Activated naive CD4-positive, alpha-beta T cell treated with anti-CD3 and anti-CD28 coated beads for 36 hours (primary cell): ENCODE results near the gene PHYKPL. TPM values are rescaled to one million over a fixed set of nuclear protein-coding genes. Genes with fewer than 3 reads are reported as not detected.
"Not testable (repeated sequence)": the region's sequence is repeated elsewhere in the genome, so short reads cannot be mapped to it uniquely, and the experiment has no call there.

ENCODE experiments used
- CTCF ChIA-PET: fragments of 350-600 bp; sonication (Branson Sonifier 250); formaldehyde crosslinking; loops from one replicate; lab custom pipeline; 2021; ENCODE audit warnings: antibody characterized with exemption; lab: Charles Lee
- DNase-seq: peaks from one replicate; pipeline ENCODE4 v3.0.0-alpha.2; 2020
- H3K27ac Mint-ChIP-seq: one replicate; pipeline ENCODE4 v1.8.0; 2021; ENCODE audit warnings: mild to moderate bottlenecking, mixed read lengths
- H3K27me3 Mint-ChIP-seq: one replicate; pipeline ENCODE4 v1.8.0; 2021; ENCODE audit warnings: low read depth, mixed read lengths
- H3K36me3 Mint-ChIP-seq: one replicate; pipeline ENCODE4 v1.8.0; 2021; ENCODE audit warnings: low read depth, mixed read lengths
- H3K4me1 Mint-ChIP-seq: one replicate; pipeline ENCODE4 v1.8.0; 2021; ENCODE audit warnings: low read depth, mixed read lengths
- H3K4me3 Mint-ChIP-seq: one replicate; pipeline ENCODE4 v1.8.0; 2021; ENCODE audit warnings: mild to moderate bottlenecking, moderate library complexity, mixed read lengths
- H3K9me3 Mint-ChIP-seq: one replicate; pipeline ENCODE4 v1.8.0; 2021; ENCODE audit warnings: mixed read lengths
- intact Hi-C: fragments of 100-400 bp; cut with micrococcal nuclease; formaldehyde crosslinking; loops from one replicate; pipeline ENCODE4 v1.15.1; 2023
- total RNA-seq, 2 experiments: library from RNA; stranded (reverse); gene quantifications; one replicate each; pipeline ENCODE4 v1.2.3, GENCODE V29; 2021

The PHYKPL gene
- total RNA-seq, 2 experiments from 2014 or later = 50.9 to 51.2 TPM

- CTCF ChIA-PET = no interaction called here
- Mint-ChIP-seq H3K36me3 (peaks cover 3% of the 10 kb centered on the region), H3K27me3 (peaks cover 2% of the 10 kb centered on the region), H3K4me3 (no peak overlapping the region), H3K4me1 (peaks cover 2% of the 10 kb centered on the region), H3K27ac (no peak overlapping the region), H3K9me3 (no peaks in the 10 kb centered on the region)
- no peak for DNase-seq
- intact Hi-C loops = no loop called here
Observed at GRCh38 chr5:178199581-178200434, 32.8 kb downstream of the PHYKPL start.

- Mint-ChIP-seq H3K27ac (no peak overlapping the region), H3K36me3 (no peaks in the 10 kb centered on the region), H3K27me3 (no peaks in the 10 kb centered on the region), H3K4me3 (no peak overlapping the region), H3K9me3 (no peaks in the 10 kb centered on the region), H3K4me1 (no peaks in the 10 kb centered on the region)
- CTCF ChIA-PET = no interaction called here
- intact Hi-C loops = no loop called here
- no peak for DNase-seq
Observed at GRCh38 chr5:178198706-178199105, 33.9 kb downstream of the PHYKPL start.

GRCh38 chr5:178198151-178198550 lies 34.5 kb downstream of the PHYKPL start:
- H3K27me3 Mint-ChIP-seq, DNase-seq, CTCF ChIA-PET, H3K36me3 Mint-ChIP-seq, H3K4me3 Mint-ChIP-seq, H3K4me1 Mint-ChIP-seq, H3K27ac Mint-ChIP-seq, intact Hi-C loops, H3K9me3 Mint-ChIP-seq: not testable (repeated sequence)

- DNase-seq = no peak
- Mint-ChIP-seq H3K36me3 (no peaks in the 10 kb centered on the region), H3K27ac (no peak overlapping the region), H3K4me1 (peaks cover 2% of the 10 kb centered on the region), H3K4me3 (no peak overlapping the region), H3K9me3 (no peaks in the 10 kb centered on the region), H3K27me3 (peaks cover 6% of the 10 kb centered on the region)
- CTCF ChIA-PET = interaction anchor here (1.0 kb wide), 1 partner anchor 121 kb away, joined by 3 read pairs; no protein-coding TSS in a partner anchor
- intact Hi-C loops = no loop called here
Observed at GRCh38 chr5:178196986-178197385, 35.6 kb downstream of the PHYKPL start.

- DNase-seq = no peak
- peaks cover 2% of the 10 kb centered on the region for H3K4me1 Mint-ChIP-seq
- peaks cover 6% of the 10 kb centered on the region for H3K27me3 Mint-ChIP-seq
- H3K36me3 Mint-ChIP-seq = no peaks in the 10 kb centered on the region
- H3K9me3 Mint-ChIP-seq = no peaks in the 10 kb centered on the region
- H3K27ac Mint-ChIP-seq = no peak overlapping the region
- intact Hi-C loops = no loop called here
- CTCF ChIA-PET = interaction anchor here (1.0 kb wide), 1 partner anchor 121 kb away, joined by 3 read pairs; no protein-coding TSS in a partner anchor
- H3K4me3 Mint-ChIP-seq = no peak overlapping the region
Observed at GRCh38 chr5:178196281-178196812, 36.3 kb downstream of the PHYKPL start.

GRCh38 chr5:178194026-178194425 lies 38.6 kb downstream of the PHYKPL start:
- intact Hi-C loops = no loop called here
- Mint-ChIP-seq H3K4me3 (no peak overlapping the region), H3K4me1 (peaks cover 2% of the 10 kb centered on the region), H3K27me3 (peaks cover 6% of the 10 kb centered on the region), H3K27ac (no peak overlapping the region), H3K36me3 (no peaks in the 10 kb centered on the region), H3K9me3 (no peaks in the 10 kb centered on the region)
- CTCF ChIA-PET = no interaction called here
- no peak for DNase-seq

GRCh38 chr5:178193251-178193809 lies 39.3 kb downstream of the PHYKPL start:
- intact Hi-C loops = no loop called here
- Mint-ChIP-seq H3K27ac (no peak overlapping the region), H3K9me3 (no peaks in the 10 kb centered on the region), H3K27me3 (peaks cover 6% of the 10 kb centered on the region), H3K36me3 (no peaks in the 10 kb centered on the region), H3K4me1 (peaks cover 2% of the 10 kb centered on the region), H3K4me3 (no peak overlapping the region)
- CTCF ChIA-PET = no interaction called here
- DNase-seq = no peak

GRCh38 chr5:178192787-178193186 lies 39.8 kb downstream of the PHYKPL start:
- no peak overlapping the region for H3K4me3 Mint-ChIP-seq
- no peak for DNase-seq
- no peak overlapping the region for H3K27ac Mint-ChIP-seq
- H3K36me3 Mint-ChIP-seq = no peaks in the 10 kb centered on the region
- CTCF ChIA-PET = no interaction called here
- intact Hi-C loops = no loop called here
- H3K9me3 Mint-ChIP-seq = no peaks in the 10 kb centered on the region
- peaks cover 2% of the 10 kb centered on the region for H3K4me1 Mint-ChIP-seq
- peaks cover 6% of the 10 kb centered on the region for H3K27me3 Mint-ChIP-seq

- no peak overlapping the region for H3K4me3 Mint-ChIP-seq
- no peaks in the 10 kb centered on the region for H3K36me3 Mint-ChIP-seq
- CTCF ChIA-PET = no interaction called here
- H3K27me3 Mint-ChIP-seq = peaks cover 6% of the 10 kb centered on the region
- DNase-seq = no peak
- intact Hi-C loops = no loop called here
- H3K27ac Mint-ChIP-seq = no peak overlapping the region
- no peaks in the 10 kb centered on the region for H3K9me3 Mint-ChIP-seq
- H3K4me1 Mint-ChIP-seq = peaks cover 2% of the 10 kb centered on the region
Observed at GRCh38 chr5:178192244-178192643, 40.4 kb downstream of the PHYKPL start.

- no peak overlapping the region for H3K4me3 Mint-ChIP-seq
- no peaks in the 10 kb centered on the region for H3K36me3 Mint-ChIP-seq
- CTCF ChIA-PET = no interaction called here
- peaks cover 2% of the 10 kb centered on the region for H3K4me1 Mint-ChIP-seq
- H3K27ac Mint-ChIP-seq = no peak overlapping the region
- peaks cover 6% of the 10 kb centered on the region for H3K27me3 Mint-ChIP-seq
- intact Hi-C loops = no loop called here
- no peak for DNase-seq
- no peaks in the 10 kb centered on the region for H3K9me3 Mint-ChIP-seq
Observed at GRCh38 chr5:178191661-178192060, 40.9 kb downstream of the PHYKPL start.

GRCh38 chr5:178189433-178189832 lies 43.2 kb downstream of the PHYKPL start:
- Mint-ChIP-seq H3K4me3 (no peak overlapping the region), H3K36me3 (no peaks in the 10 kb centered on the region), H3K4me1 (peaks cover 2% of the 10 kb centered on the region), H3K9me3 (no peaks in the 10 kb centered on the region), H3K27ac (no peak overlapping the region), H3K27me3 (peaks cover 6% of the 10 kb centered on the region)
- intact Hi-C loops = no loop called here
- no peak for DNase-seq
- CTCF ChIA-PET = no interaction called here

- intact Hi-C loops = no loop called here
- Mint-ChIP-seq H3K36me3 (no peaks in the 10 kb centered on the region), H3K27me3 (no peaks in the 10 kb centered on the region), H3K9me3 (no peaks in the 10 kb centered on the region), H3K4me1 (peaks cover 6% of the 10 kb centered on the region), H3K27ac (no peak within 1 kb of the TSS), H3K4me3 (no peak within 1 kb of the TSS)
- DNase-seq = no peak
- CTCF ChIA-PET = interaction anchor here (0.6 kb wide), 1 partner anchor 94 kb away, joined by 3 read pairs; no protein-coding TSS in a partner anchor
Observed at GRCh38 chr5:178187014-178187413, 45.6 kb downstream of the PHYKPL start, which contains the start of gene GMCL2. Gene GMCL2 (minus strand): TSS chr5:178187371. CDS start chr5:178187299, 72 bp downstream.
